Tibial nerve (tissue), 3 donors: ENCODE data around the gene CHORDC1.

ENCODE experiments used
- POLR2A ChIP-seq, 2 donors: fragments of 450-650 bp; IDR thresholded peaks; one replicate each; pipeline ENCODE4 v1.6.1; 2017; ENCODE audit warnings: antibody characterized with exemption in 2 of 2, mild to moderate bottlenecking in 2 of 2, moderate library complexity in 2 of 2
- TF ChIP-seq, protein P1 (sequence below), 5 experiments: fragments of 200-600 bp in 3 of 5; fragments of 450-650 bp in 2 of 5; sonication (generic) in 3 of 5; IDR thresholded peaks; one replicate each; pipeline ENCODE4 v1.5.1; 2016 to 2019; ENCODE audit warnings: antibody characterized with exemption in 5 of 5, mild to moderate bottlenecking in 3 of 5, moderate library complexity in 2 of 5

- TF ChIP-seq, protein P1, sequence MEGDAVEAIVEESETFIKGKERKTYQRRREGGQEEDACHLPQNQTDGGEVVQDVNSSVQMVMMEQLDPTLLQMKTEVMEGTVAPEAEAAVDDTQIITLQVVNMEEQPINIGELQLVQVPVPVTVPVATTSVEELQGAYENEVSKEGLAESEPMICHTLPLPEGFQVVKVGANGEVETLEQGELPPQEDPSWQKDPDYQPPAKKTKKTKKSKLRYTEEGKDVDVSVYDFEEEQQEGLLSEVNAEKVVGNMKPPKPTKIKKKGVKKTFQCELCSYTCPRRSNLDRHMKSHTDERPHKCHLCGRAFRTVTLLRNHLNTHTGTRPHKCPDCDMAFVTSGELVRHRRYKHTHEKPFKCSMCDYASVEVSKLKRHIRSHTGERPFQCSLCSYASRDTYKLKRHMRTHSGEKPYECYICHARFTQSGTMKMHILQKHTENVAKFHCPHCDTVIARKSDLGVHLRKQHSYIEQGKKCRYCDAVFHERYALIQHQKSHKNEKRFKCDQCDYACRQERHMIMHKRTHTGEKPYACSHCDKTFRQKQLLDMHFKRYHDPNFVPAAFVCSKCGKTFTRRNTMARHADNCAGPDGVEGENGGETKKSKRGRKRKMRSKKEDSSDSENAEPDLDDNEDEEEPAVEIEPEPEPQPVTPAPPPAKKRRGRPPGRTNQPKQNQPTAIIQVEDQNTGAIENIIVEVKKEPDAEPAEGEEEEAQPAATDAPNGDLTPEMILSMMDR (IDR thresholded peaks at IDR 0.05) = no peak
- no peak for TF ChIP-seq POLR2A (IDR thresholded peaks at IDR 0.05)
These were observed 918 bp downstream of the CHORDC1 start for GRCh38 chr11:90221803-90222458.
